K562 (cell line): ENCODE measurements around the gene MYL6B. TPM values are rescaled to one million over a fixed set of nuclear protein-coding genes. Genes with fewer than 3 reads are reported as not detected.

Experiments
- ATF7 ChIP-seq: fragments of 450-650 bp; IDR thresholded peaks from 2 replicates; pipeline ENCODE4 v1.7.1; 2014; ENCODE audit warnings: mild to moderate bottlenecking, moderate library complexity
- CBFA2T3 ChIP-seq: fragments of 450-650 bp; IDR thresholded peaks from 2 replicates; pipeline ENCODE4 v1.6.1; 2017
- NCOA2 ChIP-seq, 2 experiments: fragments of 450-650 bp; IDR thresholded peaks; 2 replicates each; pipeline ENCODE4 v1.6.1; 2018; ENCODE audit warnings: mild to moderate bottlenecking in 2 of 2, moderate library complexity in 1 of 2; ENCODE audit not compliant: partially characterized antibody in 2 of 2
- NFIC ChIP-seq: fragments of 450-650 bp; IDR thresholded peaks from 2 replicates; pipeline ENCODE4 v1.6.1; 2017; ENCODE audit warnings: mild to moderate bottlenecking, inconsistent platforms
- RAD21 ChIP-seq, 2 experiments: fragments of 250-450 bp in 1 of 2; fragments of 450-650 bp in 1 of 2; sonication (Bioruptor Pico) in 1 of 2; formaldehyde crosslinking in 1 of 2; IDR thresholded peaks in 1 of 2; conservative IDR thresholded peaks in 1 of 2; 2 replicates each; pipeline versions ENCODE4 v1.4.0 to v1.8.0; 2020 to 2022; ENCODE audit warnings: mild to moderate bottlenecking in 2 of 2, moderate library complexity in 1 of 2
- SMARCA4 ChIP-seq: fragments of 450-650 bp; IDR thresholded peaks from 2 replicates; pipeline ENCODE4 v1.6.1; 2016
- TAL1 ChIP-seq: fragments of 450-650 bp; IDR thresholded peaks from 2 replicates; pipeline ENCODE4 v1.6.1; 2016; ENCODE audit warnings: mild to moderate bottlenecking
- XRCC4 ChIP-seq: IDR thresholded peaks from one replicate; pipeline ENCODE4 v1.6.1; 2011; ENCODE audit not compliant: insufficient read depth, insufficient read length; ENCODE audit errors: extremely low read depth
- polyA plus RNA-seq, 8 experiments: library from polyadenylated mRNA; depleted of rRNA in 4 of 8; stranded (reverse) in 5 of 8; unstranded in 3 of 8; fragments of >200 nt; fragmentation: Nextera tagmentation in 2 of 8; fragmentation: Illumina TruSeq in 1 of 8; extraction: Ambion mirVana in 2 of 8; extraction: Trizol in 1 of 8; gene quantifications; 2 replicates each; pipeline versions ENCODE4 v1.2.1 to v1.2.3, GENCODE V29; 2011 to 2014; ENCODE audit warnings: inconsistent platforms in 1 of 8, missing spikeins in 1 of 8
- total RNA-seq, 7 experiments: library from RNA; depleted of rRNA in 6 of 7; stranded (reverse); fragments of >200 nt in 6 of 7; fragmentation: Illumina TruSeq in 2 of 7; extraction: Trizol in 2 of 7; gene quantifications; 2 replicates each; pipeline versions ENCODE4 v1.2.1 to v1.2.3, GENCODE V29; 2011 to 2021; ENCODE audit warnings: low replicate concordance in 1 of 7
- TF ChIP-seq, protein P1 (sequence below), 2 experiments: fragments of 200-800 bp in 1 of 2; sonication (Bioruptor generic) in 1 of 2; sonication (generic) in 1 of 2; formaldehyde crosslinking in 1 of 2; IDR thresholded peaks in 1 of 2; conservative IDR thresholded peaks in 1 of 2; 2 replicates each; pipeline versions ENCODE4 v1.5.0 to v1.6.1; 2016 to 2020; ENCODE audit warnings: missing compliant biosample characterization in 1 of 2, missing genetic modification characterization in 1 of 2, missing genetic modification reagents in 1 of 2
- TF ChIP-seq, protein P2 (sequence below), 2 experiments: fragments of 450-650 bp in 1 of 2; sonication (generic) in 1 of 2; formaldehyde crosslinking in 1 of 2; IDR thresholded peaks in 1 of 2; conservative IDR thresholded peaks in 1 of 2; 2 replicates each; pipeline versions ENCODE4 v1.6.1 to v1.8.1; 2016 to 2023; ENCODE audit warnings: mild to moderate bottlenecking in 2 of 2, moderate library complexity in 2 of 2, inconsistent platforms in 1 of 2, missing genetic modification reagents in 1 of 2

The MYL6B gene
- total and polyA plus RNA-seq, 9 of the 15 experiments (the other 6 are each of a cell fraction or from before 2014, with no cell fraction given), result 42.8 to 77.3 (median 68.6) TPM

DNA sequence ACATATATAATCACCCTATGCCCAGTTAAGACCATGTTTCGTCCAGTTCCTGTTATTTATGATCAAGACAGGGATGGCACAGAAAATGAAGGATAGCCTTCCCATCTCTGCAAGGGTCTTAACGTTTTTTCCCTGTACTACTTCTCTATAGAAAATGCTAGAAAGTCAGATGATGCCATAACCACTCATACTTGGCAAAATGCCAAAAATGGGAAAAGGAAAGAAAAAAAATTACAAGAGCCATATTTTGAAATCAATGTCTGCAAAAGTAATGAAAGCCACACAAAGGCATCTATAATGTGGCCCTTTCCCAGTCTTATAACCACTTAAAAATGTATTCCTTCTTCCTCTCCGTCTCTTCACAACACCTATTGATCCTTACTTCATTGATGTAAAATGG lies 1.8 kb upstream of the MYL6B start (continued):
- TF ChIP-seq, protein P1, sequence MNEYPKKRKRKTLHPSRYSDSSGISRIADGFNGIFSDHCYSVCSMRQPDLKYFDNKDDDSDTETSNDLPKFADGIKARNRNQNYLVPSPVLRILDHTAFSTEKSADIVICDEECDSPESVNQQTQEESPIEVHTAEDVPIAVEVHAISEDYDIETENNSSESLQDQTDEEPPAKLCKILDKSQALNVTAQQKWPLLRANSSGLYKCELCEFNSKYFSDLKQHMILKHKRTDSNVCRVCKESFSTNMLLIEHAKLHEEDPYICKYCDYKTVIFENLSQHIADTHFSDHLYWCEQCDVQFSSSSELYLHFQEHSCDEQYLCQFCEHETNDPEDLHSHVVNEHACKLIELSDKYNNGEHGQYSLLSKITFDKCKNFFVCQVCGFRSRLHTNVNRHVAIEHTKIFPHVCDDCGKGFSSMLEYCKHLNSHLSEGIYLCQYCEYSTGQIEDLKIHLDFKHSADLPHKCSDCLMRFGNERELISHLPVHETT (CRISPR knock-in tag; conservative IDR thresholded peaks at IDR 0.05 in 1 of 2, IDR thresholded peaks at IDR 0.05 in 1 of 2), result no peak
- TF ChIP-seq RAD21 (CRISPR knock-in tag; conservative IDR thresholded peaks at IDR 0.05 in 1 of 2, IDR thresholded peaks at IDR 0.05 in 1 of 2) (peak in 1 of 2 experiments; percentile 64; a peak in 2 of 4 replicates), TAL1 (0 out of 2 replicates have a peak, but pooled peaks have one; percentile 6), CBFA2T3 (no peak), NCOA2 (IDR thresholded peaks at IDR 0.05; ENCODE audit: partially characterized antibody in 2 of 2) (peak in 1 of 2 experiments; percentile 89), XRCC4 (no peak), ATF7 (0 out of 2 replicates have a peak, but pooled peaks have one; percentile 30), NFIC (peak; percentile 100), SMARCA4 (0 out of 2 replicates have a peak, but pooled peaks have one; percentile 17)
- TF ChIP-seq, protein P2, sequence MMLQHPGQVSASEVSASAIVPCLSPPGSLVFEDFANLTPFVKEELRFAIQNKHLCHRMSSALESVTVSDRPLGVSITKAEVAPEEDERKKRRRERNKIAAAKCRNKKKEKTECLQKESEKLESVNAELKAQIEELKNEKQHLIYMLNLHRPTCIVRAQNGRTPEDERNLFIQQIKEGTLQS (IDR thresholded peaks at IDR 0.05), result peak; percentile 61
- TF ChIP-seq, protein P2 (CRISPR knock-in tag; conservative IDR thresholded peaks at IDR 0.05), result no peak
